ENCODE results near the gene KCNJ11. TPM values are rescaled to one million over a fixed set of nuclear protein-coding genes. Genes with fewer than 3 reads are reported as not detected.

Gene KCNJ11
- total and polyA plus RNA-seq, 2 of the 13 experiments (the other 11 are each of a cell fraction or from before 2014, with no cell fraction given) = 0.38 to 1.6 TPM

- TF ChIP-seq HBP1 (CRISPR knock-in tag; IDR thresholded peaks at IDR 0.05; ENCODE audit: low read depth) (0 out of 2 replicates have a peak, but pooled peaks have one; percentile 41), TIGD3 (CRISPR knock-in tag; IDR thresholded peaks at IDR 0.05; ENCODE audit: borderline replicate concordance) (no peak), CENPT (CRISPR knock-in tag; IDR thresholded peaks at IDR 0.05; ENCODE audit: low read depth) (no peak), ZBTB7A (CRISPR knock-in tag; IDR thresholded peaks at IDR 0.05) (peak; percentile 82; the same call in 1 of the 2 replicates), TOPORS (CRISPR knock-in tag; IDR thresholded peaks at IDR 0.05) (peak; percentile 62; the same call in 1 of the 2 replicates), HNRNPK (IDR thresholded peaks at IDR 0.05; ENCODE audit: low read depth, low read length, poor library complexity, severe bottlenecking) (no peak), KDM1A (CRISPR knock-in tag; IDR thresholded peaks at IDR 0.05) (peak; percentile 12; the same call in 1 of the 2 replicates), ZNF430 (CRISPR knock-in tag; IDR thresholded peaks at IDR 0.05) (no peak), ZNF569 (CRISPR knock-in tag; IDR thresholded peaks at IDR 0.05; ENCODE audit: borderline replicate concordance) (peak; percentile 58; the same call in 1 of the 2 replicates), HOXA3 (CRISPR knock-in tag; IDR thresholded peaks at IDR 0.05) (peak; percentile 92), SRSF1 (optimal IDR thresholded peaks at IDR 0.05; ENCODE audit: low read depth, low read length) (no peak), HOXA5 (CRISPR knock-in tag; IDR thresholded peaks at IDR 0.05) (no peak), NCOA1 (CRISPR knock-in tag; IDR thresholded peaks at IDR 0.05) (peak; percentile 76; the same call in 1 of the 2 replicates), CSRNP1 (CRISPR knock-in tag; IDR thresholded peaks at IDR 0.05) (no peak; the same call in 1 of the 2 replicates), ZNF770 (CRISPR knock-in tag; IDR thresholded peaks at IDR 0.05) (peak; percentile 36; the same call in 1 of the 2 replicates), SYNCRIP (IDR thresholded peaks at IDR 0.05; ENCODE audit: insufficient read depth, low read depth, low read length) (no peak), NCOR1 (IDR thresholded peaks at IDR 0.05; ENCODE audit: borderline replicate concordance, low read length) (no peak), TMF1 (CRISPR knock-in tag; IDR thresholded peaks at IDR 0.05; ENCODE audit: low read depth) (no peak), AKAP8 (CRISPR knock-in tag; IDR thresholded peaks at IDR 0.05) (peak; percentile 43; the same call in 1 of the 2 replicates), ATF5 (CRISPR knock-in tag; IDR thresholded peaks at IDR 0.05; ENCODE audit: low read depth) (no peak), ARNT (IDR thresholded peaks at IDR 0.05) (no peak), SSRP1 (CRISPR knock-in tag; IDR thresholded peaks at IDR 0.05) (no peak)
Observed at GRCh38 chr11:17352950-17353820, 35.3 kb downstream of the KCNJ11 start (continued).
